Smooth muscle cell of the pulmonary artery (primary cell): ENCODE data around the gene CPSF4. TPM values are rescaled to one million over a fixed set of nuclear protein-coding genes. Genes with fewer than 3 reads are reported as not detected.

Source experiments
- total RNA-seq: library from RNA; depleted of rRNA; stranded (reverse); fragments of >200 nt; gene quantifications from 2 replicates; pipeline ENCODE4 v1.2.3, GENCODE V29; 2014

CPSF4 gene
- total RNA-seq = 24.5 and 31.0 TPM in 2 replicates

GRCh38 chr7:99438573-99439480 lies at the start of gene CPSF4, which contains the start of gene PTCD1:
Gene CPSF4, plus strand, starts transcription at chr7:99438943. Its CDS starts 140 bp downstream, at chr7:99439083.
Gene PTCD1, minus strand, starts transcription at chr7:99438798. Its CDS starts 3,556 bp downstream, at chr7:99435242.

GRCh38 chr7:99408379-99409191 lies 30.2 kb upstream of the CPSF4 start, which contains the start of the genes BUD31 and PDAP1:
Gene BUD31, plus strand, starts transcription at chr7:99408969. Its CDS starts 2,124 bp downstream, at chr7:99411093.
Gene PDAP1, minus strand, starts transcription at chr7:99408597. Its CDS starts 49 bp downstream, at chr7:99408548.

GRCh38 chr7:99472561-99473314 lies 34.0 kb downstream of the CPSF4 start, which contains the start of gene ZNF789:
Gene ZNF789, plus strand, starts transcription at chr7:99472890. Its CDS starts 3,567 bp downstream, at chr7:99476457.

GRCh38 chr7:99499721-99500636 lies 61.2 kb downstream of the CPSF4 start, which contains the start of gene ZNF394:
Gene ZNF394, minus strand, starts transcription at chr7:99500281. Its CDS starts 188 bp downstream, at chr7:99500093.

GRCh38 chr7:99504603-99505323 lies 66.0 kb downstream of the CPSF4 start, which contains the start of gene ZKSCAN5:
Gene ZKSCAN5, plus strand, starts transcription at chr7:99504662. Its CDS starts 1,383 bp downstream, at chr7:99506045.

Other genes starting within 250 kb of the CPSF4 start
- gene KPNA7, start 230.8 kb upstream of the CPSF4 start, total RNA-seq = not detected in 2 replicates
- not detected in 2 replicates for gene MYH16, start 166.1 kb upstream of the CPSF4 start, total RNA-seq
- 198 and 257 TPM in 2 replicates for gene ARPC1A, start 113.0 kb upstream of the CPSF4 start, total RNA-seq
- gene ARPC1B, start 64.2 kb upstream of the CPSF4 start, total RNA-seq = 359 and 812 TPM in 2 replicates
- 22.6 and 26.3 TPM in 2 replicates for gene PDAP1, start 30.3 kb upstream of the CPSF4 start, total RNA-seq
- gene BUD31, start 30.0 kb upstream of the CPSF4 start, total RNA-seq = 61.6 and 70.4 TPM in 2 replicates
- gene PTCD1, start 145 bp upstream of the CPSF4 start, total RNA-seq = 6.8 and 7.8 TPM in 2 replicates
- 122 and 167 TPM in 2 replicates for gene ATP5MF, start 27.2 kb downstream of the CPSF4 start, total RNA-seq
- gene ZNF789, start 33.9 kb downstream of the CPSF4 start, total RNA-seq = 3.6 and 4.2 TPM in 2 replicates
- gene ZNF394, start 61.3 kb downstream of the CPSF4 start, total RNA-seq = 15.5 and 19.4 TPM in 2 replicates
- gene ZKSCAN5, start 65.7 kb downstream of the CPSF4 start, total RNA-seq = 8.1 and 10.5 TPM in 2 replicates
- 5.5 and 7.3 TPM in 2 replicates for gene FAM200A, start 113.2 kb downstream of the CPSF4 start, total RNA-seq
- 52.6 and 62.3 TPM in 2 replicates for gene ZNF655, start 119.7 kb downstream of the CPSF4 start, total RNA-seq
- gene TMEM225B, start 159.3 kb downstream of the CPSF4 start, total RNA-seq = 0.52 and 1.1 TPM in 2 replicates
- 11.8 and 12.9 TPM in 2 replicates for gene ZSCAN25, start 178.0 kb downstream of the CPSF4 start, total RNA-seq
- not detected in 2 replicates for gene CYP3A5, start 241.1 kb downstream of the CPSF4 start, total RNA-seq